ENCODE measurements around the gene SEC63. TPM values are rescaled to one million over a fixed set of nuclear protein-coding genes. Genes with fewer than 3 reads are reported as not detected.

The SEC63 gene
- total RNA-seq, 1 experiment from 2014 or later: 101 TPM

GRCh38 chr6:107973594-107973993 lies 15.6 kb upstream of the SEC63 start:
- no peaks in the 10 kb centered on the region for H3F3A ChIP-seq (ENCODE audit: insufficient read depth, low read depth)
- H3K4me3 ChIP-seq: no peak overlapping the region
- H3K4me1 ChIP-seq (replicated peaks; ENCODE audit: insufficient read depth): peaks cover 13% of the 10 kb centered on the region
- H3K27ac ChIP-seq: no peak overlapping the region
- H3K36me3 ChIP-seq (ENCODE audit: low read depth): no peaks in the 10 kb centered on the region
- intact Hi-C loops (cut with micrococcal nuclease; ENCODE audit: unreplicated experiment): no loop called here
- H3K27me3 ChIP-seq (ENCODE audit: insufficient read depth, low read depth): no peaks in the 10 kb centered on the region
- H3K4me2 ChIP-seq: no peak overlapping the region; the same call in 1 of the 2 replicates
- POLR2A ChIA-PET (ENCODE audit: unreplicated experiment): no interaction called here
- H2AFZ ChIP-seq: no peak overlapping the region
- no peaks in the 10 kb centered on the region for H4K20me1 ChIP-seq (ENCODE audit: insufficient read depth)
- H3K79me2 ChIP-seq (ENCODE audit: low read depth): no peaks in the 10 kb centered on the region
- BruUV-seq (replicated peaks): no TSS peak
- peak in 1 of 2 experiments; percentile 73 for DNase-seq
- H3K9me3 ChIP-seq (ENCODE audit: insufficient read depth, low read depth): no peaks in the 10 kb centered on the region
- CTCF ChIA-PET: no interaction called here
- TF ChIP-seq EZH2 (IDR thresholded peaks at IDR 0.05; ENCODE audit: low read depth) (no peak), CTCF (conservative IDR thresholded peaks at IDR 0.05) (no peak)
- no peaks in the 10 kb centered on the region for H3K9me2 ChIP-seq (ENCODE audit: insufficient read depth)

GRCh38 chr6:107972413-107973096 lies 14.5 kb upstream of the SEC63 start:
- DNase-seq: no peak
- Histone ChIP-seq H3K79me2 (ENCODE audit: low read depth) (no peaks in the 10 kb centered on the region), H3K9me3 (ENCODE audit: insufficient read depth, low read depth) (no peaks in the 10 kb centered on the region), H3K36me3 (ENCODE audit: low read depth) (no peaks in the 10 kb centered on the region), H3K4me1 (replicated peaks; ENCODE audit: insufficient read depth) (peaks cover 13% of the 10 kb centered on the region), H3K9me2 (ENCODE audit: insufficient read depth) (no peaks in the 10 kb centered on the region), H2AFZ (no peak overlapping the region), H3K27ac (no peak overlapping the region), H3K4me2 (no peak overlapping the region), H3K4me3 (no peak overlapping the region), H4K20me1 (ENCODE audit: insufficient read depth) (no peaks in the 10 kb centered on the region), H3K27me3 (ENCODE audit: insufficient read depth, low read depth) (no peaks in the 10 kb centered on the region), H3F3A (ENCODE audit: insufficient read depth, low read depth) (no peaks in the 10 kb centered on the region)
- CTCF ChIA-PET: no interaction called here
- TF ChIP-seq EZH2 (IDR thresholded peaks at IDR 0.05; ENCODE audit: low read depth) (no peak), CTCF (conservative IDR thresholded peaks at IDR 0.05) (no peak)
- POLR2A ChIA-PET (ENCODE audit: unreplicated experiment): no interaction called here
- no TSS peak for BruUV-seq (replicated peaks)
- intact Hi-C loops (cut with micrococcal nuclease; ENCODE audit: unreplicated experiment): no loop called here

- H2AFZ ChIP-seq: no peak overlapping the region
- peaks cover under 1% of the 10 kb centered on the region; the same call in 1 of the 2 replicates for H3F3A ChIP-seq (ENCODE audit: insufficient read depth, low read depth)
- peaks cover 13% of the 10 kb centered on the region for H3K4me1 ChIP-seq (replicated peaks; ENCODE audit: insufficient read depth)
- BruUV-seq (replicated peaks): no TSS peak
- ChIA-PET POLR2A (ENCODE audit: unreplicated experiment) (no interaction called here), CTCF (no interaction called here)
- no peaks in the 10 kb centered on the region for H3K9me3 ChIP-seq (ENCODE audit: insufficient read depth, low read depth)
- no peak overlapping the region for H3K4me2 ChIP-seq
- H3K79me2 ChIP-seq (ENCODE audit: low read depth): no peaks in the 10 kb centered on the region
- no peak for TF ChIP-seq CTCF (conservative IDR thresholded peaks at IDR 0.05)
- no peak for TF ChIP-seq EZH2 (IDR thresholded peaks at IDR 0.05; ENCODE audit: low read depth)
- H3K36me3 ChIP-seq (ENCODE audit: low read depth): no peaks in the 10 kb centered on the region
- DNase-seq: no peak
- H3K4me3 ChIP-seq: no peak overlapping the region
- no peaks in the 10 kb centered on the region for H3K27me3 ChIP-seq (ENCODE audit: insufficient read depth, low read depth)
- no peaks in the 10 kb centered on the region for H4K20me1 ChIP-seq (ENCODE audit: insufficient read depth)
- intact Hi-C loops (cut with micrococcal nuclease; ENCODE audit: unreplicated experiment): no loop called here
- no peak overlapping the region for H3K27ac ChIP-seq
- no peaks in the 10 kb centered on the region for H3K9me2 ChIP-seq (ENCODE audit: insufficient read depth)
These were observed 13.2 kb upstream of the SEC63 start for GRCh38 chr6:107971181-107971580.

Measured in PC-9 (cell line).